Stimulated activated CD8-positive, alpha-beta memory T cell treated with anti-CD3 and anti-CD28 coated beads, Interleukin-7, amount 100 ng/mL, for 1 hour (primary cell): ENCODE measurements around the gene MAP3K12.
A peak's percentile ranks its signal among the peaks of the same experiment; 100 is the strongest.
"Not testable (repeated sequence)": the region's sequence is repeated elsewhere in the genome, so short reads cannot be mapped to it uniquely, and the experiment has no call there.

ENCODE experiments used
- DNase-seq, 2 donors: peaks; one replicate each; pipeline ENCODE4 v3.0.0-alpha.2; 2020; ENCODE audit warnings: low read depth in 2 of 2

MAP3K12 gene

DNA sequence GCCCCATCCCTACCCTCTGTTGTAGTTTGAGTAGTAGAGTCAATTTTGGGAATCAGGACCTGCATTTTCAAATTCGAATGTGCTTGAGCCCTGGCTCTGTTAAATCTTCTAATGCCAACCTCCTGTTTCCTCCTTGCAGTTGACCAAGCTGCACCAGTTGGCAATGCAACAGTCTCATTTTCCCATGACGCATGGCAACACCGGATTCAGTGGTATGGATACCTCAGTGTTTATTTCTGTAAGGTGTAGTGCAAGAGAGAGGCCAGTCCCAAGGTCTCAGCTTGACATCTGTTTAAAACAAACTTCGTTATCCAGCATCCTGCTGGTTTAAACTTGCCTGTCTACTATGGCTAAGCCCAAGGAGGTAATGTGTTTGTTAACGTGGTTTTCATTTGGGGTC, 32.2 kb downstream of the MAP3K12 start:
- DNase-seq: no peak

DNA sequence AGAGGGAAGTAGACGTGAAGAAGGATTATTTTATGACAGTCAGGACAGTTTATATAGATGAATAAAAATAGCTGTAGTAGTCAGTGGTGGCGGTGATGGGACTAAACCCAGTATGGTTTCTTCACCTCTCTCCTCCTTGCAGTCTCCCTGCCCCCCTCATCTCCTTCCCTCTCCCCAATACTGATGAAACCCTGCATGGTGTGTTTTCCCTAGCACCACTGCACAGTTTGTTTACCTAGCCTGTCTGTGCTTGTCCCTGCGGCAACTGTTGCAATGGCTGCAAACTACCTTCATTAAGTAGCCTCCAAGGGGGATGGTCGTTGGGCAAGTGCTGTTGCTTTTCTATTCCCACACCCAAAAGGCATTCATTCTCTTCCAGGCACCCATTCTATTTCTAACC, 32.6 kb downstream of the MAP3K12 start:
- no peak for DNase-seq

DNA sequence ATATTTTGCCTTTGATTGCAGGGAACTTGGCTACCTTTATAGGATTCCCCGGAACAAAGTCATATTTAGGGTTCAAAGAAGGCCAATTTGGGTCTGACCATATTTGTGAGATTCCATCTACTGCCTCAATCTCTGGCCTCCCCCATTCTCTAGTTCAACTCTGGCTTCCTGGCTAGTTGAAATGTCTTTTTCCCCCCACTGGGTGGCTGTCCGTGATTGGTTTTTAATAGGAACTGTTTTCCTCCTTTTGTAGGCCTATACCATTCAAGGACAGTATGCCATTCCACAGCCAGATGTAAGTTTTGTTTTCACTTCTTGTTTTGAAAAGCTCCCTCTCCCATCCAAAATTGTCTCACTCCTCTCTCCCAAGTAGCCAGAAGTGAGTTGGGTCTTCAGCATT, 33.6 kb downstream of the MAP3K12 start:
- DNase-seq: no peak

DNA sequence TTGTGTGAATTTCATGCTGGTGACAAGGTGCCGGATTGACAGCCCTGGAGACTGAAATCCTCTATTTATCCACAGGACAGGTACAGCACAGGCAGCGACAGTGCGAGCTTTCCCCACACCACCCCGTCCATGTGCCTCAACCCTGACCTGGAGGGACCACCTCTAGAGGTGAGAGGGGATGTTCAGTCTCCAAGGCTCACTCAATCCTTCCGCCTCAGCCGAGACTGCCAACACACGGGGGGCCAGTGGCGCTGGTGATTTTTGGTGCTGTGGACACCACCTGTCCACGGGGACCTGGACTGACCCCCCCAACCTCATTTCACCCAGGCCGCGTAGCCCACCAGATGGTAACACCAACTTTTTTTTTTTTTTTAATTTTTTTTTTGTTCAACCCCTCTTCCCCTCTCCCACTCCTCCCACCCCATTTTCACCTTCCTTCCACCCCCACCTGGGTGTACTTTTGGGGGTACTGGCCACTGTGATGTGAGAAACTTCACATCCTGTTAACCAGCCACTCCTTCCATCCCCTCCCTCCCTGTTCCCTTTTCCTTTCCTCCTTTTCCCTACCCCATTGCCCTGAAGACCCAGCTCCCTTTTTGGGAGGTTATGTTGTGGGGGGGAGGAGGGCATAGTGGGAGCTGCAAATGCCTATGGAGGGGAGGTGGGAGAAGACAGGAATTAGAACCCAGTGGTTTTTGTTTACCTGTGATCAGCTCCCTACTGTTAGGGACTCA, 34.4 kb downstream of the MAP3K12 start:
- DNase-seq: no peak

DNA sequence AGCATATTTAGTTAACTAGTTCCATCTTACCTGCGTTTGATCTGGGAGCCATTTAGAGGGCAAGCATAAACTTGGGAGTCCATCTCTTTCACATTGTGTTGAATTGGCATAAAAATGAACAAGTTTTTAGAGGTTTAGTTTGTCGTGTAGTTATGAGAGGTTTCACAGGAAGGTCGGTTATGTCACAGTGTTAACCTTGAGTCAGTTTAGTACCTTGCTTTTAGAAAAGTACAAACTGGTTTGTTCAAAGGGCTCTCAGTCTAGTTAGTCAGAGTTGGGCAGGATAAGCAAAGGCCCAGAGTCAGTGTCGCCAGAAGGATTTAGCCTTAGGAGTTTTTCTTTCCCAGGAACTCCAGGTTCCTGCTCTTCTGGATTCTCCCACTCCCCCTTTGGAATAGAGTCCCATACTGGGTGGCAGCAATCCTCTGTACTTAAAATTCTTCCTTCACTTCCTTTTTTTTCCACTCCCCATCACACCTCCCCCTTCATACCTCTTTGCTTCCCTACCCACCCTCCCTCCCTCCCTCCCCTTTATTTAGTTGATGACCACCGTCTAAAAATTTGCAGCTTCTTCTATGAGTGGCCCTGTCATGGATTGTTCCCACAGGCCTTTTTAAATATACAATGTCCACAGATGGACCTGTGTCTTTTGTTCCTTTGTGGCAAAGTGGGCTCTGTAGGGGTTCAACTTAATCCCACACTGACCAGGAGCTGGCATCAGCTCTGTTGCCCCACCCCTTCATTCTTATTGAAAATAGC, 35.3 kb downstream of the MAP3K12 start:
- DNase-seq: no peak

DNA sequence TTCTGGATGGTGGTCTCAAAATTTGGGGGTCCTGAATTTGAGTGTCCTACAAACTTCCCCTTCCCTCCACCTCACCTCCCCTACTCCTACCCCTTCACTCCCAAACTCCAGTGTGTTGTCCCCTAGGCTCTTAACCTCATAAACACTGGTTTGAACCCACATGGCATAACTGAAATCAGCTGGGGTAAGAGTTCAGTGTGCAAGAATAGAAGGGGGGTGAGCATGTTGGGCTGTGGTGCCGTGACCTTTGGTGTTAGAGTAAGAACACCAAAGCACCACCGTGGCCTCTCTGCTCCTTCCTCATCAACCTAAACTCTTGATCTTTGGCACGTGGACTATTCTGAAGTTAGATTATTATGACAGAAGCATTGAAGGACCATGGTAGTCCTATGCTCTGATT, 36.3 kb downstream of the MAP3K12 start:
- DNase-seq: no peak

DNA sequence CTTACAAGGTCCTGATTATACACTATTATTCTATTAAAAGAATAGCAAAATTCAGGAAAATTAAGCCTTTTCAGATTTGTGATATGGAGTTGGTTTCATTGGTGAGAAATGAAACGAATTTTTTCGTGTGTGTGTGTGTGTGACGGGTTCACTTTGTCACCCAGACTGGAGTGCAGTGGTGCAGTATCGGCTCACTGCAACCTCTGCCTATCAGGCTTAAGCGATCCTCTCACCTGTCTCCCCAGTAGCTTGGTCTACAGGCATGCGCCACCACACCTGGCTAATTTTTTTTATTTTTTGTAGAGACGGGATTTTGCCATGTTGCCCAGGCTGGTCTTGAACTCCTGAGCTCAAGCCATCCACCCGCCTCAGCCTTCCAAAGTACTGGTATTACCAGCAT, 37.7 kb downstream of the MAP3K12 start:
- no peak for DNase-seq

DNA sequence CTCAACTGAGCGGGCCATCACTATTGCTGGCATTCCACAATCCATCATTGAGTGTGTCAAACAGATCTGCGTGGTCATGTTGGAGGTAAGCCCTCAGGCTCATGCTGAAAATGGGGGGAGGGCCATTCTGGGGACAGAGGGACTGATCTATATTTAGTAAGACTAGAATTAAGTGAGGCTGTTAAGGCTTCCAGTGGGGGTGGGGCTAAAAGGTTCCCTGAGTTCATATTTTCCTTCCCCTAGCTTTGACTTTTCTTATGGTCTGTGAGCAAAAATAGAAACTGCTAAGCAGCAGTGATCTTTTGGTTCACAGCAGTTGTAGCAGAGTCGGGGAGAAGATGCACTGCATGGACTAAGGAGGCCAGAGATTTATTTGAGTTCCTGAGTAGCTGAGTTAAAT, 38.2 kb downstream of the MAP3K12 start:
- DNase-seq: no peak

DNA sequence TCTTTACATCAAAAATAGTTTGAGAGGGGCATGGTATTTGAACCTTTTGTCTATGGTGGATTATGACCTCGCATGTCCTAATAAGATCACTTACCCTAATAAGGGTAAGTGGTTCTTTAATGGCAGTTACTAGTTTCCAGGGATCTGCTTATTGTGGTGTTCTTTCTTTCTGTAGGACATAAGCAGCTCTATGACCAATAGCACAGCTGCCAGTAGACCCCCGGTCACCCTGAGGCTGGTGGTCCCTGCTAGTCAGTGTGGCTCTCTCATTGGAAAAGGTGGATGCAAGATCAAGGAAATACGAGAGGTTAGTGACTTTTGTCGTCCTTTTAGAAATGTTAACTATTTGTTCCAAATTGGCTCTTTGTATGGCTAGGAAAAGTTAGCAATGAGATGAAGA, 40.2 kb downstream of the MAP3K12 start:
- no peak for DNase-seq

DNA sequence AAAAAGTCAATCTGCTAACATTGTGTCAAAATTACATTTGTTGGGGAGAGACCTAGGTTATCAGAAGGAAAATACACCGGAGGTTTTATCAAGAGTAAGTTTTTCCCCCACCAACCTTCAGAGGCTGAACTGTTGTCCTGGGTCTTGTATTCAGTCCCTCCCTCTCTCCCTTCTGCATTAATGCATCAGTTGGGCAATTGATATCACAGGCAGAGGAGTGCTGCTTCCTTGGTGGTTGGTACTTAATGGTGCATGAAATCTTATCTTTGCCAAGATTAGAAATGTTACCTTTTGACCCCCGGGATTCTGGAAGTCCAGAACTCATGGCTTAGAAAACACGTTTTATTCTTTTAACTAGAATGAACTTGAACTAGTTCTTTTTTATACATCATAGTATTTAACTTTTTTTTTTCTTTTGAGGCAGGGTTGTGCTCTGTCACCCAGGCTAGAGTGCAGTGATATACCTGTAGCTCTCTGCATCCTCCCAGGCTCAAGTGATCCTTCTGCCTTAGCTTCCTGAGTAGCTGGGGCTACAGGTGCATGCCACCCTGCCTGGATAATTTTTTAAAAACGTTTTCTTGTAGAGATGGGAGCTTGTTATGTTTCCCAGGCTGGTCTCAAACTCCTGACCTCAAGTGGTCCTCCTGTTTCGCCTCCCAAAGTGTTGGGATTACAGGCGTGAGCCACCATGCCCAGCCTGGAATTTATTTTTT, 42.4 kb downstream of the MAP3K12 start:
- no peak for DNase-seq

DNA sequence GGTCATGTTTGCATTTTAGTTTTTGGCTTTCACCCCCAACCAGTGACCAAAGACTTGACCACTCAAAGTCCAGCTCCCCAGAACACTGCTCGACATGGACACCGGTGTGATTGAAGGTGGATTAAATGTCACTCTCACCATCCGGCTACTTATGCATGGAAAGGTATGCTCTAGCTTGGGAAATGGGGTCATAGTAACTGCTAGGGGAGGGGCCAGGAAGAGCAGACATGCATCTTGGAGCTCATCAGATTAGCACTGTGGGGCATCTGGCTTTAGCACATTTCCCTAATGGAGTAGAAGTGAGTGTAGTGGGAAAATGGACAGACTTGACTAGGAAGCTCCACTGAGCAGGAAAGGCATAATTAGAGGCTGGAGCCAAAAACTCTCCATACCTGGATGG, 44.6 kb downstream of the MAP3K12 start:
- no peak for DNase-seq

DNA sequence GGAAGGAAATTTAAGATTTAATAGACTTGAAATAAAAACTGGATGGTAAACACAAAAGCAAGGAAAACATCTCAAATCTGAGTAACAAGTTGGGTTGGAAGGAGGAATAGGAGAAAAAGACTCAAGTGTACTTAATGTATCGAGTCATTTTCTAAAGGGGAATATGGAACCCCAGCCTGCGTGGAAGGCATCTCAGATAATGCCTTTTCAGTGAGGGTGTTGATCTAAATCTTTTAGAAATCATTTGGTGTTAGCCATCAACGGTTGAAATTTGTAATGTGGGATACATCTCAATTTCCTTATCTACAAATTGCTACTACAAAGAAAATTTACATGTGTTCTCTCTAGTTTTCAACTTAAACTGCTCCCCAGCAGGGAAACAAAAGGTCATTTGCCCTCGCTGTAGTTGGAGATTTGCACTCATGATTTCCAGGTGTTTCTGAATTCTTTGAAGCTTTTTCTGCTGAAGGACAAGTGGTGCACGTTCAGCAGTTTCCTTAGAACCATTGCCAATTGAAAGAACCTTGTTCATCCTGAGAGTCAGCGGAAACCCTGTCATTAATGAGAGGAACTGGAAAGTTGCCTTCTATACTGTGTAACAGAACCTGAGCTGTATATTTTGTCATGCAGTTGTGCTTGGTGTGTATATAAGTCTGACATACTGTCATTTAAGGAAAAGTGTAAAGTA, 45.2 kb downstream of the MAP3K12 start:
- no peak for DNase-seq

DNA sequence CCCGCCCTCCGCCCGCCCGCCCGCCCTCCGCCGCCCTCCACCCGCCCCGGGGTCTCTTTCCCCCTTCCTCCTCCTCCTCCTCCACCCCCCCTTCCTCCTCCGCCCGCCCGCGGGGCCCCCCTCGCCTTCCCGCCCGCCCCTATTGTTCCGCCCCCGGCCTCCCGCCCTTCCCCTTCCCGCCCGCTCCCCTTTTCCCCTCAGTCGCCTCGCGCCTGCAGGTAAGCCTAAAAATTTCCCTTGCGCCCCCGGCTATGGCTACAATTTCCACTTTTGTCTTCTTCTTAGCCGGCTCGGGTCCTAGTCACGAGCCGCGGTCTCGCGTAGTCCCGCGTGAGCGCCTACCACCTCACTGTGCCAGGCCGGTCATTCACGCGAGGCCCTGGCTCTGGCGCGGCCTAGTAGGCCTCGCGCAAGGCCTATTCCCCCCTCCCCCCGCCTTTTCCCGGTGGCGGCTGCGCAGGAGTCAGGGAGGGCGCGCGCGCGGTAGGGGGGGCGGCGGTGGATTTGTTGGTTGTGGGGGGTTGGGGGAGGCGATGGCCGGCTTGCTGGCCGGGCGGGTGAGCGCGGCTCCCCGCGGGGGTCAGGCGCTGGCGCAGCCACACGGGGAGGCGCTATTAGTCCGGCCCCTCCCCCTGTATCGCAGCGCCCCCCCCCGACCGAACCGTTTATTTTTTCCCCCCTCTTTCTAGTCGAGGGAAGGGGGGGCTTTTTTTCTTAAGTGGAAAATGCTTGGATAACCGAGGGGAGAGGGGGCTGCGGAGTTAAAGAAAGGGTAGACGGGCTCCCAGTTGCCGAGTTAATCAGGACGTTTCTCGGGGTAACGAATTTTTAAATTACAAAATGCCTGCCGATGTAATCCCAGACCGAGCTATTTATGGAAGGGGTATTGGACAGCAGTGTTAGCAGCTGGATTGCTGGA, 46.8 kb downstream of the MAP3K12 start:
- peak; percentile 61 to 67 for DNase-seq

DNA sequence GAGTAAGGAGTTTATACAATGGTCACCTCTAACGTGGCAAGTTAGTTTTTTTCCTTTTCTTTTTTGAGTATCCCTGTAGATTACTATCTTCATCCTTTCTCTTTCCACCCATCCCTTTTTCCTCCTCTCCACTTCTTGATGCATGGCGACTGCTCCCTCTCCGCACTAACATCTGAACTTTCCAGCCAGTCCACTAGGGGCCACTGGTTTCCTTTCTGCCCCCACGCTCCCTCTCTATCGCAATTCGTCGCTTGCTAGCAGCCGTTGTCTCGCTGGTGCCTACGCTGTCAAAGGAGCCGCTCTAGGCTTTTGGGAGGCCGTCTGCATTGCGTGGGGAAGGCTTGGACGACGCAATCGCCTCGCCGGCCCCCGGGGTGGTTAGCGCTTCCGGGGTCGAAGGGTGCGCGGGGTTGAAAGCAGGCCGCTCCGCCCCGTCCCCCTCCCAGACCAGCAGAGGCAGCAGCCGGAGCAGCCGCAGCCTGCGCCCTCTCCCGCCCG, 47.5 kb downstream of the MAP3K12 start, which contains the start of gene PCBP2:
PCBP2 (plus strand) TSS at position 442 of the 498 bp plus-strand sequence. CDS start 2,699 bp downstream, outside the sequence.
- DNase-seq: peak; percentile 91 to 95

DNA sequence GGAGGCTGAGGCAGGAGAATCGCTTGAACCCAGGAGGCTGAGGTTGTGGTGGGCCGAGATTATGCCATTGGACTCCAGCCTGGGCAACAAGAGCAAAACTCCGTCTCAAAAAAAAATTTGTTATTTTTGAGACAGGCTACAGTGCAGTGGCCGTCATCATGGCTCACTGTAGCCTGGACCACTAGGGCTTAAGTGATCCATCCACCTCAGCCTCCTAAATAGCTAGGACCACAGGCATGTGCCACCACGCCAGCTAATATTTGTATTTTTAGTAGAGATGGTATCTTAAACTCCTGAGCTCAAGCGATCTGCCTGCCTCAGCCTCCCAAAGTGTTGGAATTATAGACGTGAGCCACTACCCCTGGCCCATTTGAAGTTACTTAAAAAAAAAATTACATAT, 48.3 kb downstream of the MAP3K12 start:
- DNase-seq: no peak

DNA sequence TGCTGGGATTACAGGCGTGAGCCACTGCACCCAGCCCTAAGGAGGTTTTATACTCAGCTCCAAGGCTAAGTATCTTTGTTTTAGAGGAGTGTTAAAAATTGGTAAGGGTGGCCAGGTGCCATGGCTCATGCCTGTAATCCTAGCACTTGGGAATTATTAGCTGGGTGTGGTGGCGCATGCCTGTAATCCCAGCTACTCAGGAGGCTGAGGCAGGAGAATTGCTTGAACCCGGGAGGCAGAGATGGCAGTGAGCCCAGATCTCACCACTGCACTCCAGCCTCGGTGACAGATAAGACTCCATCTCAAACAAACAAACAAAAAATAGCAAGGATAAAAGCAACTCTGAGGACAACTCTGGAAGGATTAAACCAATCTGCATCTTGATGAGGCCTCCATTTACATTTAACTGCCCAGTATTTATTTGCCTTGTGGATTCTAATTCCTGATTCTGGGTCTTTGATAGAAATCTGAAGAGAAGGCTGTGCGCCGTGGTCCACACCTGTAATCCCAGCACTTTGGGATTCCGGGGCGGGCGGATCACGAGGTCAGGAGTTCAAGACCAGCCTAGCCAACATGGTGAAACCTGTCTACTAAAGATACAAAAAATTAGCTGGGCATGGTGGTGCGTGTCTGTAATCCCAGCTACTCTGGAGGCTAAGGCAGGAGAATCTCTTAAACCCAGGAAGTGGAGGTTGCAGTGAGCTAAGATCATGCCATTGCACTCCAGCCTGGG, 54.5 kb downstream of the MAP3K12 start:
- DNase-seq: not testable (repeated sequence)

DNA sequence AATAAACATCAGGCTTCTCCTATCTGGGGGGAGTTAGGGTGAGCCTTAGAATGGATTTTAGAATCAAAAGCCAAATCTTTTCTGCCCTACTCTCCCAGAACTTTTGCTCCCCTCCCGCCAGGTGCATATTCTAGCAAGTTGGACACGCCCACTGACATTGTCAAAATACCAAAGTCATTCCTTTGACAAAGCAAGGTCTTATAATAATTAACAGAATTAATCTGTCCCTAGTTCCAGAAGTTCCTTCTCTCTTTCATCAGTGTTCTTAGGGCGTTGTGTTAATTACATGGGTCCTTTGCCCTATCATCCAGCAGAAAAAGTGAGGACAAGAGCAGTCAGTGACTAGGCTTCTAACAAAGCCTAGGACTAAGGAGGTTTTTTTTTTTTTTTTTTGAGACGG, 55.3 kb downstream of the MAP3K12 start:
- no peak for DNase-seq

DNA sequence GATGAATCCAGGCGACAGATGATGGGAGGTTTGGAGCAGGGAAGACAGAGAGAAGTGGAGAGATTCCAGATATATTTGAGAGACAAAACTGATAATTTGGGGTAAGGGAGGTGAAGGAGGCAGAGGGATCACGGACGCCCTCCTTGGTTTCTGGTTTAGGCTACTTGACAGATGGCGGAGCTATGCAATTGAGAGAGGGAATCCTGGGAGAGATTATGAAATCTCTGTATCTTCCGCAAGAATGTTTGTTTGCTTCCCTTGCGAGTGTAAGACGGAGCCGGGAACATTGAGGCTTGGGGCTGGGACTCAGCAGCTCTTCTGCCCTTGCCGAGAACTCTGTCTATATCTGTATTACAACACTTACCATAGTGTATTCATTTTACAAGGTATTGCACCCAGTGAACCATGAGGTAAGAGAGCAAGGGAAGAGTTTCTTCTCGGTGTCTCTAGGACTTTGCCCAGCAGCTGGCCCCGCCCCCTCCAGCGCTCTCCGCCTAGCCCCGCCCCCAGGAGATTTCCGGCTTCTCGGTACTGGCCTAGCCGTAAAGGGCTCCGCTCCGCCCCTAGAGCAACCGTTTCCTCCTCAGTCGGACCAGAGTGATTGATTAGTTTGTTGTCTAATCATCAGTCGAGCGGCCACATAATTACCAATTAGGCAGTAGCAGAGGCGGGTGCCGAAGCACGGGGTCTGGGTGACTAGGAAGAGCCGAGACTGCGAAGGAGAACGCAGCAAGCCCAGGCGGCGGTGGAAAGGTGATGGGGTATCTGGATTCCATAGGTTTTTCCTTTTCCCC, 58.0 kb downstream of the MAP3K12 start, which contains the start of gene PRR13:
PRR13 (plus strand) TSS at position 695 of the 794 bp plus-strand sequence. CDS start 981 bp downstream, outside the sequence.
- peak; percentile 94 to 97 for DNase-seq

DNA sequence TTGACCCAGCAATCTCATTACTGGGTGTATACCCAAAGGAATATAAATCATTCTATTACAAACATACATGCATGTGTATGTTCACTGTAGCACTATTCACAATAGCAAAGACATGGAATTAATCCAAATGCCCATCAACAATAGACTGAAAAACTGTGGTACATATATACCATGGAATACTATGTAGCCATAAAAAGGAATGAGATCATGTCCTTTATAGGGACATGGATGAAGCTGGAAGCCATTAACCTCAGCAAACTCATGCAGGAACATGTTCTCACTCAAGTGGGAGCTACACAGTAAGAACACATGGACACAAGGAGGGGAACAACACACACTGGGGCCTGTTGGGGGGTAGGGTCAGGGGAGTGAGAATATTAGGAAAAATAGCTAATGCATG, 59.7 kb downstream of the MAP3K12 start:
- not testable (repeated sequence) for DNase-seq
